NCI-H2029 (cell line): Measurements from ENCODE around the gene TCERG1L.

ENCODE experiments used
- DNase-seq: peaks from one replicate; lab custom pipeline; 2025; lab: John Stamatoyannopoulos, UW

TCERG1L gene

GRCh38 chr10:131207176-131207575 is 104.3 kb downstream of the TCERG1L start:
- no peak for DNase-seq

- DNase-seq = no peak
Measured at GRCh38 chr10:131206111-131206995, 105.2 kb downstream of the TCERG1L start.

GRCh38 chr10:131205556-131205955 is 106.0 kb downstream of the TCERG1L start:
- DNase-seq = no peak

GRCh38 chr10:131204406-131205152 is 106.9 kb downstream of the TCERG1L start:
- DNase-seq = no peak

- DNase-seq = no peak
Measured at GRCh38 chr10:131203456-131204357, 107.8 kb downstream of the TCERG1L start.

GRCh38 chr10:131202990-131203389 is 108.5 kb downstream of the TCERG1L start:
- no peak for DNase-seq

- DNase-seq = no peak
Measured at GRCh38 chr10:131201741-131202515, 109.6 kb downstream of the TCERG1L start.

- no peak for DNase-seq
Measured at GRCh38 chr10:131200856-131201470, 110.6 kb downstream of the TCERG1L start.

- DNase-seq = no peak
Measured at GRCh38 chr10:131199646-131200045, 111.9 kb downstream of the TCERG1L start.

GRCh38 chr10:131198843-131199242 is 112.7 kb downstream of the TCERG1L start:
- no peak for DNase-seq

GRCh38 chr10:131198401-131198800 is 113.1 kb downstream of the TCERG1L start:
- no peak for DNase-seq

- DNase-seq = no peak
Measured at GRCh38 chr10:131196176-131196885, 115.2 kb downstream of the TCERG1L start.

GRCh38 chr10:131195558-131196159 is 115.9 kb downstream of the TCERG1L start:
- DNase-seq = no peak

- DNase-seq = no peak
Measured at GRCh38 chr10:131195116-131195515, 116.4 kb downstream of the TCERG1L start.

GRCh38 chr10:131193923-131194322 is 117.6 kb downstream of the TCERG1L start:
- DNase-seq = no peak

- DNase-seq = no peak
Measured at GRCh38 chr10:131188494-131188893, 123.0 kb downstream of the TCERG1L start.

- no peak for DNase-seq
Measured at GRCh38 chr10:131187926-131188325, 123.6 kb downstream of the TCERG1L start.

GRCh38 chr10:131187274-131187673 is 124.2 kb downstream of the TCERG1L start:
- no peak for DNase-seq

- no peak for DNase-seq
Measured at GRCh38 chr10:131186547-131187253, 124.8 kb downstream of the TCERG1L start.
